Measurements from ENCODE around the gene RNF111.
"Not testable (repeated sequence)": the region's sequence is repeated elsewhere in the genome, so short reads cannot be mapped to it uniquely, and the experiment has no call there.

Gene RNF111

GRCh38 chr15:59063042-59063441, 75.6 kb downstream of the RNF111 start:
- DNase-seq = no peak

GRCh38 chr15:59069430-59069829, 82.0 kb downstream of the RNF111 start:
- DNase-seq = no peak

- no peak for DNase-seq
Observed at GRCh38 chr15:59074607-59075006, 87.1 kb downstream of the RNF111 start.

GRCh38 chr15:59087731-59088130, 100.3 kb downstream of the RNF111 start:
- DNase-seq = no peak

GRCh38 chr15:59094077-59094476, 106.6 kb downstream of the RNF111 start:
- no peak for DNase-seq

GRCh38 chr15:59096429-59096828, 109.0 kb downstream of the RNF111 start:
- no peak for DNase-seq

- no peak for DNase-seq
Observed at GRCh38 chr15:59099162-59099685, 111.8 kb downstream of the RNF111 start.

- no peak for DNase-seq
Observed at GRCh38 chr15:59104602-59104911, 117.1 kb downstream of the RNF111 start.

- peak; percentile 95 for DNase-seq
Observed at GRCh38 chr15:59104912-59105732, 117.7 kb downstream of the RNF111 start, which contains the start of gene CCNB2. TSS of gene CCNB2 (plus strand) at chr15:59105146. CDS start at chr15:59105269, 123 bp downstream.

- DNase-seq = no peak
Observed at GRCh38 chr15:59105854-59106253, 118.4 kb downstream of the RNF111 start.

- DNase-seq = no peak
Observed at GRCh38 chr15:59111251-59111650, 123.8 kb downstream of the RNF111 start.

- no peak for DNase-seq
Observed at GRCh38 chr15:59115047-59115446, 127.6 kb downstream of the RNF111 start.

GRCh38 chr15:59116141-59116540, 128.7 kb downstream of the RNF111 start:
- no peak for DNase-seq

- DNase-seq = no peak
Observed at GRCh38 chr15:59116771-59117170, 129.3 kb downstream of the RNF111 start.

- no peak for DNase-seq
Observed at GRCh38 chr15:59119625-59120024, 132.2 kb downstream of the RNF111 start.

GRCh38 chr15:59120937-59121336, 133.5 kb downstream of the RNF111 start:
- DNase-seq = no peak

- DNase-seq = no peak
Observed at GRCh38 chr15:59124261-59124660, 136.8 kb downstream of the RNF111 start.

GRCh38 chr15:59125683-59126082, 138.2 kb downstream of the RNF111 start:
- not testable (repeated sequence) for DNase-seq

- not testable (repeated sequence) for DNase-seq
Observed at GRCh38 chr15:59127255-59127654, 139.8 kb downstream of the RNF111 start.

GRCh38 chr15:59131456-59131855, 144.0 kb downstream of the RNF111 start:
- no peak for DNase-seq

- no peak for DNase-seq
Observed at GRCh38 chr15:59131969-59132562, 144.6 kb downstream of the RNF111 start.

GRCh38 chr15:59133929-59134427, 146.5 kb downstream of the RNF111 start:
- no peak for DNase-seq

GRCh38 chr15:59137566-59137965, 150.1 kb downstream of the RNF111 start:
- DNase-seq = no peak

GRCh38 chr15:59138243-59138642, 150.8 kb downstream of the RNF111 start:
- DNase-seq = peak; percentile 51

Data from EL (cell line).